Mammary epithelial cell (primary cell): ENCODE results near the gene SLC4A8.

Source experiments
- EZH2 ChIP-seq: IDR thresholded peaks from 2 replicates; pipeline ENCODE4 v1.6.1; 2012; ENCODE audit warnings: low read length, inconsistent platforms, borderline replicate concordance
- TF ChIP-seq, protein P1 (sequence below), 2 donors: IDR thresholded peaks in 1 of 2; conservative IDR thresholded peaks in 1 of 2; 2 replicates each; pipeline ENCODE4 v1.5.1; 2011 to 2012; ENCODE audit warnings: inconsistent platforms in 2 of 2, low read length in 2 of 2, mild to moderate bottlenecking in 2 of 2, control low read depth in 1 of 2, low read depth in 1 of 2; ENCODE audit not compliant: insufficient read depth in 1 of 2; ENCODE audit errors: extremely low read depth in 1 of 2

DNA sequence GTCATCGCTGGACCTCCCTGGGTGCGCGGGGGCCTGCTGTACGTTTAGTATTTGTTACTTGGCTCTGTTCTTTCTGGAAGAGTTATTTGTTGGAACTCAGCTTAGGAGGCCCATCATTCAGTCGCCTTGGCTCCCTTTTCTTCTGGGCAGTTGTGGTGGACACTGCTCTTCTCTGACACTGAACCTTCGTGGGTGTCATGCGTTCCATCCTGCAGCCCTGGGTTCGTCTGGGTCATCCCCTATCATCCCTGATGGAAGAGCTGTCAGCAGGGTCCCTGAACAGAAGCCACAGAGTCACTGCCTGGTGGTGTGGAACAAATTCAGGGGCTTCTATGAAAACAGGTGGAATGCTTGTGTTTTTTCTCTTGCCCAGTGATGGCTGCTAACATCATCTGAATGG is 113.5 kb downstream of the SLC4A8 start:
- TF ChIP-seq, protein P1, sequence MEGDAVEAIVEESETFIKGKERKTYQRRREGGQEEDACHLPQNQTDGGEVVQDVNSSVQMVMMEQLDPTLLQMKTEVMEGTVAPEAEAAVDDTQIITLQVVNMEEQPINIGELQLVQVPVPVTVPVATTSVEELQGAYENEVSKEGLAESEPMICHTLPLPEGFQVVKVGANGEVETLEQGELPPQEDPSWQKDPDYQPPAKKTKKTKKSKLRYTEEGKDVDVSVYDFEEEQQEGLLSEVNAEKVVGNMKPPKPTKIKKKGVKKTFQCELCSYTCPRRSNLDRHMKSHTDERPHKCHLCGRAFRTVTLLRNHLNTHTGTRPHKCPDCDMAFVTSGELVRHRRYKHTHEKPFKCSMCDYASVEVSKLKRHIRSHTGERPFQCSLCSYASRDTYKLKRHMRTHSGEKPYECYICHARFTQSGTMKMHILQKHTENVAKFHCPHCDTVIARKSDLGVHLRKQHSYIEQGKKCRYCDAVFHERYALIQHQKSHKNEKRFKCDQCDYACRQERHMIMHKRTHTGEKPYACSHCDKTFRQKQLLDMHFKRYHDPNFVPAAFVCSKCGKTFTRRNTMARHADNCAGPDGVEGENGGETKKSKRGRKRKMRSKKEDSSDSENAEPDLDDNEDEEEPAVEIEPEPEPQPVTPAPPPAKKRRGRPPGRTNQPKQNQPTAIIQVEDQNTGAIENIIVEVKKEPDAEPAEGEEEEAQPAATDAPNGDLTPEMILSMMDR (conservative IDR thresholded peaks at IDR 0.05 in 1 of 2, IDR thresholded peaks at IDR 0.05 in 1 of 2; ENCODE audit: extremely low read depth in 1 of 2, insufficient read depth in 1 of 2, low read depth in 1 of 2, low read length in 2 of 2), result no peak
- TF ChIP-seq EZH2, result no peak
